Colon (tissue), 2 donors: ENCODE results near the gene IL1RL1.

ENCODE experiments used
- FAIRE-seq: peaks from 2 replicates; lab custom pipeline; 2012; peaks lifted over from hg19 to GRCh38; lab: Jason Lieb, UNC
- donor health status: control.
- donor health status: control.

The IL1RL1 gene

DNA sequence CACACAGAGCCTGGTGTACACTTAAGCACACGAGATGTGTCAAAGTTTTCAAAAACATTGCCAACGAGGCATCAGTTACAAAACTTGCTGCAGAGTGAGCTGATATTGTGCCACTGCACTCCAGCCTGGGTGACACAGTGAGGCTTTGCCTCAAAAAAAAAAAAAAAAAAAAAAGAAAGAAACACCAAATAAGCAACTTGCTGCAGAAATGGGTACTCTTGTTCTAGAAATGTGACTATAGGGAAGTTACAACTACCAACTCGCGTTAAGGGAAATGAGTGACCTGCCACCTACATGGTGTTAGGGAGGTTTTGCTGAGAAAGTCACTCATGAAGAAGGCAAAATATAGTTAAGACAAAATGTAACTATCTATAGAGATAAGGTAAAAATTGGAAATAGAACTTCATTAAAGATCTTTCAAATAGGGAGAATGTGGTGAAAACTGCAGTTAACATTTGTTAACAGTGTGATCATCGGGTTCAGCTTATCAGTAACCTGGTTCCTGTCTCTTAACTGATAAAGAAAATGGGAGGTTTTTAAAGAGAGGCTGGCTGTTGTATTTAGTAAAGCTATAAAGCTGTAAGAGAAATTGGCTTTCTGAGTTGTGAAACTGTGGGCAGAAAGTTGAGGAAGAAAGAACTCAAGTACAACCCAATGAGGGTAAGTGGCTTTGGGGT, at the start of gene IL1RL1:
Gene IL1RL1, plus strand, starts transcription at position 600 of the 677 bp plus-strand sequence. CDS start 26,702 bp downstream, outside the sequence.
- FAIRE-seq, result no peak

DNA sequence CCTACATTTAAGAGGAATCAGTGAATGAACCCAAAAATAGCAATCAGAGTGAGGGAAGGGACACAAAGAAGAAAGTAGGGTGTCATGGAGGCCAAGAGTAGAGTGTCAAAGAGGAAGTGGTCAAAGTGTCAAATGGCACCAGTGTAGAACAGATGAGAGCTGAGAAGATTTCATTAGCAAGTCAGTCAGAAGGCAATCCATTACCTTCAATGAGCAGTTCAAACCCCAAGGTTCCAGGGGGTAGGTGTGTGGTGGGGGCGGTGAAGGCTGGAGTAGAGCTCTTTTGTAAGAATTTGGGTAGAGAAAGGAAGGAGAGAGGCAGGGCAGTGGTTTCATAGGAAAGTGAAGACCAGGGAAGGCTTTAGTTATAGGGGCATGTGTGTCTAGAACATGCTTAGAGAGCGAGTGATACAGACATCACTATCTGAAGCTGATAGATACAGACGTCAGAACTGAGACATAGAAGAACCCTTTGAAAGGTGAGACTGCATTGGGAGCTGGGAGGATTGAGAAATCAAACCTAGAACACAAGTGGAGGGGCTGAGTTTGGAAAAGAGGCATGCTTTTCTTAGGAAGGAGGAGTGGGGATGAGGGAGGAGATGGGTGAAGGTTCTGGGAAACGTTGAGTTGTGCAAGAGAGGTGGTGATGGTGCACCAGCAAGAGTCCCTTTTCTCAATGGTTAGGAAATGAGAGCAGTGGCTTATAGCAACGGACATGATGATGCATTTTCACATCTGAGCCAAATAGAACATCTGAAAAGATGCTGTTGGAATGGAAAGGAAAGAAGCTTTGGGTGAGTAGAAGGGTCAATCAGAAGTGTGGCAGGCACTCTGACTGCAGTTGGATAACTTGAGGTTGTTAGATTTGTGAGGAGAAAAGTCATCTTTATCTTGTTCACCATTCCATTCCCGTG, 48.9 kb upstream of the IL1RL1 start:
- FAIRE-seq, result no peak

DNA sequence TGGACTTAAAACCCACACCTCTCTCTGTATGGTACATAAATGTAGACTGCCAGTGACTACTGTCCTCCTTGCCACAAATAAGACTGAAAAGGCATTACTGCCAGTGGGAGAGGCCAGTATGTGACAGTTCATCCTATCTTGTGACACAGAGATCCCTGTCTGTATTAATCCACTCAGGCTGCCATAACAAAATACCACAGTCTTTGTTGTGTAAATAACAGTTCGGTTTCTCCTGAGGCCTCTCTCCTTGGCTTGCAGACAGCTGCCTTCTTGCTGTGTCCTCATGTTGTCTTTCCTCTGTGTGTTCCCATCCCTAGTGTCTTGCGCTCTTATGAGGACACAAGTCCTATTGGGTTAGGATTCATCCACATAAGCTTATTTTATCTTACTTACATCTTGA, 46.4 kb upstream of the IL1RL1 start:
- FAIRE-seq, result no peak

DNA sequence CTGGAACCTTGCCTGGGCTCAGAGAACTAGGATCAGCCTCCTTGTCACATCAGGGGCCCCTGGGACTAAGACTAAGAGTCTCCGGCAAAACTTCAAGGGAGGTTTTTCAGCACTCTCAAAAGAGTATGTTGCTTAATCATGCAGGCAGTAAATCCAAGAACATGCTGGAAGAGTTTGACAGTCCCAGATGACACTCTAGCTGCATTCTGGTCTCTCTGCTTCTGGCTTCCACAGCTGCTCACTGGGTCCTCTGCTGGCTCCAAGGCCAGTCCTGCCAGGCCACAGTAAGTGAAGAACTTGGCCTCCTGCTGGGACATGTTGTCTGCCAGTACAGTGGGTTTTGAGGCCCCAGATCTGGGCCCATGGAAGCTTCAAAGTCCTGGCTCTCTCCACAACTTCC, 45.2 kb upstream of the IL1RL1 start:
- no peak for FAIRE-seq

DNA sequence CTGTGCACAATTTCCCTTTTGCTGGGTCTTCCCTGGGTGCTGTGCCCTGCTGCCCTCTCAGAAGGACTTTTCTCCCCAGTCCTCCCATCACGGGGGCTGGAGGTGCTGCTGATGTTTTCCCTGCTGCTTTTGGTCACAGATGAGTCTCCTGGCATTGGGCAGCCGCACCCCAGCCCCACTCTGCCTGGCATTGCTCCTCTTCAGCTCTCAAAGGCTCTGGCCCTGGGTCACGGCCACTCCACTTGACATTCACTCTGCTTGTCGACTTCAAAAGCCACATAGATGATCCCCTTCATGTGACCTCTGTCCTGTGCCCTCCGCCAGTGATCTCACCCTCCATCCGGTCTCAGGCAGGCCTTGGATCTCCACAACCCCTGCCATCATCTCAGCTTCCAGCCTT, 43.6 kb upstream of the IL1RL1 start:
- FAIRE-seq, result no peak

DNA sequence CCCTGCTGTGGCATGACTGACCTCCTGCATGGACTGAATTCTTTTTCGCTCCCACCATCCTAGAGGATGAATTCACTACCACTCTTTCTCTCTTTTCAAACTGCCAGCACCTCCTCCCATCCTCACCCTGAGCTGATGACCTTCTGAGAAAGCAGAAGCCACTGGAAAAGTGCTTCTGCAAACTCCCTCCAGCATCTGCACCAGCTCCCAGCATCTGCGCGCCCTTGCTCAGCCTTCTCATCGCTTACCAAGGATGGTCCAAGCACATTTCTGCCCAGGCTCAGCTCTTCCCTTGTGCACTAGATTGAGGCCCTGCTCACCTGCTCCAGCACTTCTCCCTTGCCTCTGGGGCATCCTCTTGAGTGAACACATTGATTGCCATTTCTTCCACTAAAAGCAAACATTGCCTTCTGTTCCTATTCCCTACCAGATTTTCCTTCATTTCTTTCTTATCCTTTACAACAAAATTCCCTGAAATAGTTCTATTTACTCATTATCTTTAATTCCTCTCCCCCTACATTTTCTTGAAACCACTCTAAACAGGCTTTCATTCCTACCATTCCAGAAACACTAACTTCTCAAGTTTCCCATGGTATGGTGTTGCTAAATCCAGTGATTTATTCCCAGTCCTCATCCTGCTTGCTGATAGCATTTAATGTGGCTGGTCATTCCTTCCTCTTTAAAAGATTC, 42.7 kb upstream of the IL1RL1 start:
- no peak for FAIRE-seq

DNA sequence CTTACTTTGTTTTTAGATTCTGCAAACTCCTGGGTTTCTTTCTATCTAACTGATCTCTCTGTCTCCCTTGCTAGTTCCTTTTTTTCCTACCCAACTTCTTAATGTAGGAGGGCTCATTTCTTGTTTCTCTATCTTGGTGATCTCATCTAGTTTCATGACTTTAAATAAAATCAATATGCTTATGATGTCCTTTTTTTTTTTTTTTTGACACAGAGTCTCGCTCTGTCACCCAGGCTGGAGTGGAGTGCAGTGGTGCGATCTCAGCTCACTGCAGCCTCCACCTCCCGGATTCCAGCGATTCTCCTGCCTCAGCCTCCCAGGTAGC, 42.2 kb upstream of the IL1RL1 start:
- FAIRE-seq, result no peak

DNA sequence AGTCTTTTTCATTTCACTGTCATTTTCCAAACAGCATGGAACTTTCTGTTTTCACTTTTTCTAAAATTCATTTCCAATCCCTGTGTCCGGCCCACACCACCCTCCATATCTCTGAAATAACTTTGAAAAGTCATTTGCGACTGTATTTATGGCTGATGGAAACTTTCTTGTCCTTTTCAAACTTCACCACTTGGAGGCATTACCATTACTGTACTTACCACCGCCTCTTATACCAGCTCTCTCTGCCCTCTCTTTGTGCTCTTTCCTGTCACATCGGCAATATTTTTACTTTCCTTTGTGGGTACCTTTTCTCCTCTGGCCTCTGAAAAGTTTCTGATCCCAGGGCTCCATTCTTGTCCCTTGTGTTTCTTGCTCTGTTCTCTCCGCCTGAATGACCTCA, 39.5 kb upstream of the IL1RL1 start:
- no peak for FAIRE-seq

DNA sequence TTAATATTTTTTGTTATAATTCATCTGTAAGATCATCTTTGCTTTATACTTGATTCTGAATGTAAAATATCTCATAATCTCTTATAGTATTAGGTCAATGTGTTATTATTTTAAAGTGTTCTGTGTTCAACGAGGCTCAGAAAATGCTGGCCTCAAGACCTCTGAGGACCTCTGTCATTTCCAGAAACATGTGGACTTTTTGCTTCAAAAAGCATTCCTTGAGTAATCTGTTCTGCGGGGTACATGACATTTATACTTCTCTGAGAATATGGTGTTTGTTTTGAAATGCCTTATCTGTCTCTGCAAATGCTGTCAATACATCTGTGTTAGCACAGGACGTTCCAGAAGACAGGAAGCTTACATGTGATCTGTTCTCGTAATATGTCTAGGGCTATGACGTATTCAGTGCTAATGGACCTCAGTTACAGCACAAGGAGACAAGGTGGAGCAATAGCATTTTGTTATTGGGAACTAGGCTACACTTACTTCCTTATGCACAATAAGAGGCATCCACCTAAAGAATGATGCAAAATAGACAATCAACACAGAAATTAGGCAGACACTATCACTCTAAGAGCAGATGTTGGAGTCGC, 37.6 kb upstream of the IL1RL1 start:
- FAIRE-seq, result no peak

DNA sequence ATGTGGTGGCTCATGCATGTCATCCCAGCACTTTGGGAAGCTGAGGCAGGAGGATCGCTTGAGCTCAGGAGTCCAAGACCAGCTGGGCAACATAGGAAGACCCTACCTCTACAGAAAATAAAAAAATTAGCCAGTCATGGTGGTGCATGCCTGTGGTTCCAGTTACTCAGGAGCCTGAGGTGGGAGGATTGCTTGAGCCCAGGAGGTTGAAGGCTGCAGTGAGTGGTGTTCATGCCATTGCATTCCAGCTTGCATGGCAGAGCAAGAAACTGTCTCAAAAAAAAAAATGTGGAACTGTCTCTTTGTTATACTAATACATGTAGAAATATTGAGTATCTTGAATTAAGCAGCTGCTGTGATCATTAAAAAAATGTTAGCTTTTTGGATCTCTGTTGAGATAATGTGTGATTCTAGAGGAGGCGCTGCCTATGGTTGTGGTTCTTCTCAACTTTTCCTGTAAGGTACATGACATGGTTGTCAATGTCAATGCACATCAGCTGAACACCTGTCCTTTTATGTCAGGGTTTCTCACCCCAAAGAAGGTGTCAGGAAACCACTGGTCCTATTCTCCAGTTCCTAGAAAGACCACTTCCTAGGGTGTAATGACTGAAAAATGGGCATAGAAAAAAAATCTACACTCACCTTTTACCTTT, 34.7 kb upstream of the IL1RL1 start:
- FAIRE-seq, result no peak

DNA sequence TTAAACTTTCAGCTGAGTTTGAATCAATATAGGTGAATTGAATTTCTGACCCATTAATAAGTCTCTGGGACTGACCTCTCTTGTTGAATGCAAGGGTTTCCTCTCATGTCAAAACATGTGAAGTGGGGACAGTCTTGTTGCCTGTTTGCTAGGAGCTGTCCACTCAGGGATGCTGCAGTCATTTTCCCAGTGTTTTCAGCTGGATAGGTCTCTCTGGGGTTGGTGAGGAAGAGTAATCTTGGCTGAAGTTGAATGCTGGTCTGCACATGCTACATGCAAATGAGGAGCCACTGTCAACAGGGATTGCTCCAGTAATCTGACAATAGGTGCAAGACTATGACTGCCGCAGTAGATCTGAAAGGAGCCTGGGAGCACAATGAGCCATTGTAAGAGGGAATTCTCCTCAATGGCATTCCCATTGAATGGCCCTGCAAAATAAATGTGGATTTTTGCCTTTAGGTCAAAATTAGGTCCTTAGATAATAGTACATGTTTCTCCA, 34.1 kb upstream of the IL1RL1 start:
- FAIRE-seq, result no peak

DNA sequence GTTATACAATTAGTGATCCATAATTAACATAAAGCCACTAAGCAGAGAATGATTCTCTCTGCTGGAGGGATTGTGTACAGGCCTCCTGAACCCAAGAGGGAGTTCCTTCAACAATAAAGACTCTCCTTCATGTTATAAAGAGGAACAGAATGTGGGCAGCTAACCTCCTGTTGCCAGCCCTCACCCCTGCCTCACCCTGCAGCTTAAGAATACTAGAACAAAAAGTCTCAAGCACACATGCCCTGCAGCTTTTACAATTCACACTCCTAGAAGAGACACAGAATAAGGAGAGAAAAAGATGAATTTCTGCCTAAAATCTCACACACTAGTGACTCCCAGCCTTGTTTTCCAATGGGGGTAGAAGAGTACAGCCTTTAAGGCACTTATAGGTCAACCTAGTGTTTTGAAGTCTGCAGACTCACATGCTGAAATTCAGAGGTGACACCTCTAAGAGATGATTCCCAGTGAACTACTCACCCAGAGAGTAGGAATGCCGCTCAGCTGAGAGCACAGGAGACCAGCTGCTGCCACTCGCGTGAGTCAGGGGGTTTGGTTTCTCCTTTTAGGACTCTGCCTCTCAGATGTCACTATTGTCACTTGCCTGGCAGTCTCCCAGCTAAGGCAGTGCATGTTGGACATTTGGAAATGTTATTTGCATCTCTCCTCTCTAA, 32.5 kb upstream of the IL1RL1 start:
- no peak for FAIRE-seq

DNA sequence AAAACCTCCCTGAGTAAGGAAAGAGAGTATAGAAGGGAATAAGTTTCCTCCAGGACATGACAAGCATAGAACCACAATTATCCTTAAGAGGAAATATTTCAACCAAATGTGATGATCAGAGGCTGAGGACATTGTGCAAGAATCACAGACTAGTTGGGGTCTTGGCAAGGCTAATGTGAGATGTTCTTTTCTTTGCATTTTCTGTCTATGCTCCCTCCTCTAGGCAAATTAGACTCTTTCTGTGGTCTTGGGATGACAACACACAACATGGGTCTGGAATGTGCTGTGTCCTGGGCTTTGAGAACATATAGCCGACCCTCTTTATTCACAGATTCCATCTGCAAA, 32.0 kb upstream of the IL1RL1 start:
- FAIRE-seq, result no peak

DNA sequence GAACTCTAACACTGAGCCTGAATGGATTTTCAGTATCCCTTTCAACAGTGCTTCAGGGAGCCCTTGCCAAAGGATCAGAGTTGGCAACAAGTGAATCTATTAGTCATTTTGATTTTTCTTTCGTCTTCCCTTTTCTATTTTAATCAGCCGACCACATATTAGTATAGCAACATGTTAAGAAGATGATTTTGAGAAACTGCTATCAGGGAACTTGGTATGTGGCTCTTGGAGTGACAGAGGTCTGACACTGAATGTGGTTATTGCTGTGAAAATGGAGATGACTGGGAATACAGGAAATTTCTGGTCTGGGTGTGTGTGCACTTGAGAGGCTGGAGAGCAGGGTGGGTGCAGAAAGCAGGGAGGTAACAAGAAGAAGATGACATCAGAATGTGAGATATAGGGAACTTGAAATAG, 28.7 kb upstream of the IL1RL1 start:
- no peak for FAIRE-seq

DNA sequence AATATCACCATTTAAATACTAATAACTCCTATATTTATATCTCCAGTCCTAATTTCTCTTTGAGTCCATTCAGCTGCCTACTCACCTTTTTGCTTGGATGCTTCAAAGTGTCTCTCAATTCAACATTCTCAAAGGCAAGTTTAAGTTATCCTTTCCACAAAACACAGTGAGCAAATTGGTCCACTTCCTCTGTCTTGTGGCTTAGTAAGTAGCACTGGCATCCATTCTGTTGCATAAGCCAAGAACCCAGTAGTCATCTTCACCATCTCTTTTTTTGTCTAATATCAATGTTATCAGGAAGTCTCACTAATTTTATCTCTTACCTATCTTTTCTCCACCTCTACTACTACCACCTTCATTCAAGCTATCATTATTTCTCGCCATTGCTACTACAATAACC, 27.4 kb upstream of the IL1RL1 start:
- no peak for FAIRE-seq

DNA sequence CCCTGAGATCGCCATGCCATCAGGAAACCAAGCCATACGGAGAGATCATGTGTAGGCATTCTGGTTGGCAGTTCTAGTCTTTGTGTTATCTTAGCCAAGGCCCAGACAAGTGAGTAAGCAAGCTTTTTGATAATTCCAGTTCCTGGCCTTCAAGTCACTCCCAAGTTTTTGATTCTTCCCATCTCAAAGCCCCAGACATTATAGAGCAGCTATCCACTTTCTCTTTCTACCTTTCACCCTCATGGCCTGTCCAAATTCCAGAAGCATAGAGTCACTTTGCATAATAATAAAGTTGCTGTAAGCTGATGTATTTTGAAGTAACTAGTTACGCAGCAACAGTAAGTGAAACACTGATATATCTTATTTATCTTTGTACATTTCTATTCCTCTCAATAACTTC, 26.8 kb upstream of the IL1RL1 start:
- no peak for FAIRE-seq

DNA sequence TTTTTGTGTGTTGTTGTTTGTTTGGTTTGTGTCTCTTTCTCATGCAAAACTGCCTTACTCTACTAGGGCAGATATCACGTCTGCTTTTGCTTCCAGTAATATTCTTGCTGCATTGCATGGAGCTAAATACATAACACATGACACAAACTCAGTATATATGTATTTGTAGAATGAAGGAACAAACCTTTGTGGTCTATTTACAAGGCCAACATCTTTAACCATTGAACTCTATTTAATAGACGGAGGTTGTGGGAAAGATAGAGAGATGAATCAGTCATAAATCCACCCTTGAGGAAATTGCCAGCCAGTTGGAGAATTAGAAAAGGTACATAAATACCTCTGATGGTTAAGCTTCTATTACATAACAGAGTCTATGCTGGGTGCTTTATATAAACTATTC, 26.0 kb upstream of the IL1RL1 start:
- FAIRE-seq, result no peak

DNA sequence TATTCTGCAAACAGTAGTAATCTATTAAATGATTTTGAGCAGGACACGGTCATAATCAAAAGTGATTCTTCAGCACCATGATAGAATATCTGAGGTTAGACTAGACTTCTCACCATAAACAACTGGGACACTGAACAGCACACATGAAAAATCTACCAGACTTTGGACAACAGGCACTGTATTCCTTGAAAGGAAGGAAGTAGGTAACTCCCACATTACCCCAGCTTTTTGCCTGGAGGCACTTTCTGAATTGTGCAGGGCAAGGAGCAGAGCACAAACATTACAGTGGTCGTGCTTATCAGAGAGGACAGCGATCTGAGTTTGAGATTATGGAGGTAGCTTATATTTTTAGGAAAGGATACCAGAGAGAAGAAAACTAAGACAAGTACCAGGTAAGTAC, 25.3 kb upstream of the IL1RL1 start:
- no peak for FAIRE-seq

DNA sequence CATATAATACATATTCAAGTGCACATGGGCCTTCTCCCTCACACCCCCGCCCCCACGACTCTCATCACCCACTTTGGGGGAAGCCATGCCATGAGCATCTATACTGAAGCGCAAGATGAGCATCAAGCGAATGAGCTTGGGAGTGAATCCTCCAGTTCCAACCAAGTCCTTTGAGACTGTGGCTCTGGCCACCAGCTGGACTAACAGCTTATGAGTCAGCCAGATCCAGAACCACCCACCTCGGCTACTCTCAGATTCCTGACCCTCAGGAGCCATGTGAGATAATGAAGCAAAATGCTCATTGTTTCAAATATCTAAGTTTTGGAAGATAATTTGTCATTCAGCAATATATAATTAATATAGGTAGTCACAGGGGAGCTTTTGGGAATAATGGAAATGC, 22.2 kb upstream of the IL1RL1 start:
- FAIRE-seq, result no peak

DNA sequence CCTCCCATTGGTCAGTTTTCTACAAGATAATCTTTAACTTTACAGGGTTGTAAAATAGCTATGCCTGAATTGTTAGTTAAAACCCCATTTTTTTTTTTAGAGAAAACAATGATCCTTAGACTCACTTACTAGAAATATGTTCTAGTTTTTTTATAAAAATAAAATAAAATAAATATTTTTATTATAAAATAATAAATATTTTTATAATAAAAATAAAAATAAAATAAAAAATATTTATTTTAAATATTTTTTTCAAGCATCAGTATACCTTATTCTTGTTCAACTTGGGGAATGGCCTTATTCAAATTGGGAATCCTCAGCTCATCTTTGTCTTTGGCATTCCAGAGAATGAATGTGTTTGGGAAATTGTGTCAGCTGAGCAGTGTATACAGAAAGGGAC, 20.8 kb upstream of the IL1RL1 start:
- FAIRE-seq, result peak; percentile 93

DNA sequence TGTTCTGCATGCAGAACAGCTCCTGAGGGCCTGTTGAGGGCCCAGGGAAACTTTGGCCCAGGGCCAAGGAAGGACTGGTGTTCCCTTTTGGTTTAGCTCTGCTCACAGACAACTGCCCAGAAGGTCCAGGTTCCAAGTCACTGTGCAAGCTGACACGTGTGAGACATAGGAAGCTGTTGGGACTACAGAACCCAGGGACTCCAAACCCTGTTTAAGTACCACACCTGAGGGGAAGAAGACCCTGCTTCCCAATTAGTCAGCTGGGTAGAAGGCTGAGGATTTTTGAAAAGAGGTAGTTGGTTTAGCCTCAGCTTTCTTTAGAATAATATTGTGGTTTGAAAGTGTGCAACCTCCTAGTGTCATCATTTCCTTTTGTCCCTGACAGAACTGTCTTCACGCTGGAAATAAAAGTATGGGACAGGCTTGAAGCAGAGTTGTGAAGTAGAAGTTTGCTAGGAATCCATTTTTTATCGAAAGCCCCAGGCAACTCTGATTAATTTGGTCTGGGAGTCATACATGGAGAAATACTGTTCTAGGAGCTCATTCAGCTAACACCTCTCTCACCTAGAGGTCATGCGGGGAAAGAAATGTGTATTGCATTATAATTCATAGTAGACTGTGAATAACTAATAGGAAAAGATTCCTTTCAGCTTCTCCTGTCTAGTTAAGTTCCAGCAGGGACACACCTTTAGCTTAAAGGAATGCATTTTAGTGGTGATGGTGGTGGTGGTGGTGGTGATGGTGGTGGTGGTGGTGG, 19.9 kb upstream of the IL1RL1 start:
- no peak for FAIRE-seq
